Measurements from ENCODE around the gene AK3. TPM values are rescaled to one million over a fixed set of nuclear protein-coding genes. Genes with fewer than 3 reads are reported as not detected.

The AK3 gene
- total and polyA plus RNA-seq, 9 of the 15 experiments (the other 6 are each of a cell fraction or from before 2014, with no cell fraction given), result 12.2 to 78.6 (median 41.8) TPM

GRCh38 chr9:4740638-4741364 is at the start of gene AK3 (continued):
- TF ChIP-seq ZBTB11 (CRISPR knock-in tag; IDR thresholded peaks at IDR 0.05) (peak in 1 of 3 experiments; percentile 75; a peak in 2 of 6 replicates), CREB3L1 (IDR thresholded peaks at IDR 0.05; ENCODE audit: borderline replicate concordance, low read depth) (peak; percentile 24; the same call in 1 of the 2 replicates), CBX1 (IDR thresholded peaks at IDR 0.05; ENCODE audit: low read depth) (peak; percentile 34; the same call in 1 of the 2 replicates), ZFP1 (CRISPR knock-in tag; IDR thresholded peaks at IDR 0.05) (no peak), MNT (conservative IDR thresholded peaks at IDR 0.05) (peak in 1 of 2 experiments; percentile 38; a peak in 1 of 4 replicates), ZBTB33 (CRISPR knock-in tag; IDR thresholded peaks at IDR 0.05) (peak; percentile 68; the same call in 1 of the 2 replicates), ZNF232 (CRISPR knock-in tag; IDR thresholded peaks at IDR 0.05) (0 out of 2 replicates have a peak, but pooled peaks have one; percentile 60), NELFE (IDR thresholded peaks at IDR 0.05; ENCODE audit: insufficient read depth, insufficient read length) (no peak), CXXC5 (CRISPR knock-in tag; IDR thresholded peaks at IDR 0.05) (peak; percentile 78), KAT7 (CRISPR knock-in tag; IDR thresholded peaks at IDR 0.05; ENCODE audit: borderline replicate concordance) (peak; percentile 42; the same call in 1 of the 2 replicates), ZBTB9 (CRISPR knock-in tag; IDR thresholded peaks at IDR 0.05) (peak; percentile 18; the same call in 1 of the 2 replicates), TGIF2 (CRISPR knock-in tag; IDR thresholded peaks at IDR 0.05) (no peak), ZNF431 (CRISPR knock-in tag; IDR thresholded peaks at IDR 0.05) (0 out of 2 replicates have a peak, but pooled peaks have one; percentile 48), RBFOX2 (IDR thresholded peaks at IDR 0.05; ENCODE audit: low read depth, low read length) (peak; percentile 91)

Measured in K562 (cell line).